Retinal pigment epithelial cell (primary cell): ENCODE measurements around the gene EDDM13.

Experiments
- DNase-seq: peaks from one replicate; pipeline ENCODE4 v3.0.0-alpha.2; 2010; ENCODE audit warnings: low read depth
- H3K4me3 ChIP-seq: 2 replicates; pipeline ENCODE4 v1.5.1; 2011; ENCODE audit warnings: mild to moderate bottlenecking, low read length, control low read depth, moderate library complexity
- CTCF ChIP-seq: conservative IDR thresholded peaks from 2 replicates; pipeline ENCODE4 v1.5.1; 2011; ENCODE audit warnings: low read depth, low read length, control low read depth, inconsistent platforms

Gene EDDM13

GRCh38 chr19:56271151-56271550 lies 1.4 kb upstream of the EDDM13 start:
- no peak overlapping the region for H3K4me3 ChIP-seq
- DNase-seq = no peak
- no peak for TF ChIP-seq CTCF

GRCh38 chr19:56273563-56274117 lies 1.1 kb downstream of the EDDM13 start:
- TF ChIP-seq CTCF = no peak
- no peak overlapping the region for H3K4me3 ChIP-seq
- DNase-seq = no peak

- H3K4me3 ChIP-seq = no peak overlapping the region
- no peak for TF ChIP-seq CTCF
- DNase-seq = no peak
Measured at GRCh38 chr19:56282809-56283208, 10.3 kb downstream of the EDDM13 start.

- no peak for TF ChIP-seq CTCF
- no peak overlapping the region for H3K4me3 ChIP-seq
- DNase-seq = no peak
Measured at GRCh38 chr19:56284746-56285145, 12.2 kb downstream of the EDDM13 start.

- TF ChIP-seq CTCF = no peak
- no peak overlapping the region for H3K4me3 ChIP-seq
- DNase-seq = no peak
Measured at GRCh38 chr19:56290104-56290503, 17.6 kb downstream of the EDDM13 start.

- TF ChIP-seq CTCF = no peak
- no peak for DNase-seq
Measured at GRCh38 chr19:56291867-56292266, 19.3 kb downstream of the EDDM13 start.

GRCh38 chr19:56294549-56294948 lies 22.0 kb downstream of the EDDM13 start:
- TF ChIP-seq CTCF = no peak
- no peak overlapping the region for H3K4me3 ChIP-seq
- no peak for DNase-seq

More at GRCh38 chr19:56291867-56292266, 19.3 kb downstream of the EDDM13 start:
- H3K4me3 ChIP-seq = no peak overlapping the region
